C4-2B (cell line): ENCODE data around the gene PCGF5.
A peak's percentile ranks its signal among the peaks of the same experiment; 100 is the strongest.

Experiments
- CTCF ChIP-seq: fragments of 450-650 bp; conservative IDR thresholded peaks from 2 replicates; pipeline ENCODE4 v1.5.1; 2017; ENCODE audit warnings: mild to moderate bottlenecking
- ZFX ChIP-seq: fragments of 450-650 bp; IDR thresholded peaks from 2 replicates; pipeline ENCODE4 v1.6.1; 2017

- TF ChIP-seq CTCF (peak; percentile 2; the same call in 1 of the 2 replicates), ZFX (peak; percentile 89)
These were observed 652 bp downstream of the PCGF5 start for GRCh38 chr10:91220954-91221675.
